Right ventricle myocardium superior (tissue), 1 donor: ENCODE results near the gene TMEM235. TPM values are rescaled to one million over a fixed set of nuclear protein-coding genes. Genes with fewer than 3 reads are reported as not detected.

ENCODE experiments used
- ATAC-seq: fragments of 200-7000 bp; cut with Tn5 transposase; one replicate; pipeline ENCODE4 v1.9.1; 2020; ENCODE audit warnings: mild to moderate bottlenecking; ENCODE audit not compliant: poor library complexity
- DNase-seq: peaks from one replicate; pipeline ENCODE4 v3.0.0-alpha.2; 2020
- intact Hi-C: fragments of 100-400 bp; cut with DNase I; formaldehyde crosslinking; loops from one replicate; pipeline ENCODE4 v1.11.2; 2022
- long read RNA-seq: library from polyadenylated mRNA; unstranded; transcript quantifications from one replicate; pipeline ENCODE4 v2.0.0, GENCODE V29; 2021
- total RNA-seq: library from RNA; stranded (reverse); fragmentation: NEBNext Ultra II Directional; extraction: Animal tissue kit (Norgen Biotek cat#: 25700); gene quantifications from one replicate; pipeline ENCODE4 v1.2.1, GENCODE V29; 2021
- donor health status: DM: no; HTN: yes; CAD: no; lungs with severe emphysema.

The TMEM235 gene
- not detected for total RNA-seq
- long read RNA-seq: 0 reads

GRCh38 chr17:78230996-78231935, at the start of gene TMEM235:
Gene TMEM235, plus strand, starts transcription at chr17:78231631. Its CDS starts 393 bp downstream, at chr17:78232024.
- no peak for DNase-seq
- ATAC-seq: no peak
- intact Hi-C loops: no loop called here

DNA sequence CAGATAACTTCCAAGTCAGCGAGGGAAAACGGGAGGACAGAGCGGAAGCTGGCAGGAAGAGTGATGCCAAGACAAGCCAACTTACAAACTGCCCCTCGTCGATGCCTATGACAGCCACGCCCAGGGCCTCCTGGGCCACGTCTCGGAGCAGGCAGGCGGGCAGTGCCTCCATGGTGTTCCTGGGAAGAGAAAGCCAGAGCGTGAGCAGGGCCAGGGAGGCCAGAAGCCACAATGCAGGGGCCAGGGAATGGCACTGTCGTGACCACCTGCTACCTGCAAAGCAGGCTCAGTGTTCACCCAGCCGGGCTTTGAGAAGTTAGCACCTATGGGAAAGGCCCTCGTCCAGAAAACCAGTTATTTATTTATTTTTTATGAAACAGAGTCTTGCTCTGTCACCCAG, 48.9 kb upstream of the TMEM235 start:
- ATAC-seq (no peak), DNase-seq (no peak)
- intact Hi-C loops: no loop called here

DNA sequence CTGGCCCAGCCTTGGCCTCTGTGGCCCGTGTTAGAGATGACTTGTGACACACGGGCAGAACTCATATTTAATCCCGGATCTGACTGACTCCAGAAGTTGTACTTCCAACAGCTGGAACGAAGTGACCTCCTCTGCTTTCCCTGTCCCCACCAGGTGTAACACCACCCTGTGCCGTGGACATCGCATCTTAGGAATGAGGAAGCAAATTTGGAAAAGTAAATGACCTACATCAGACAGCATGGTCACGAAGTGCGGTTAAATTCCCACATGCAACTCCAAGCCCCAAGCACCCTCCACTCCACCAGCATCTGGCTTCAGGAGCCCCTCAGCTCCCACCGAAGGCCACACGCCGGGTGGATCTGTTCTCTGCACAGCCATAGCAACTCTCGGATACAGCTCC, 47.5 kb upstream of the TMEM235 start:
- no peak for DNase-seq
- intact Hi-C loops: no loop called here

DNA sequence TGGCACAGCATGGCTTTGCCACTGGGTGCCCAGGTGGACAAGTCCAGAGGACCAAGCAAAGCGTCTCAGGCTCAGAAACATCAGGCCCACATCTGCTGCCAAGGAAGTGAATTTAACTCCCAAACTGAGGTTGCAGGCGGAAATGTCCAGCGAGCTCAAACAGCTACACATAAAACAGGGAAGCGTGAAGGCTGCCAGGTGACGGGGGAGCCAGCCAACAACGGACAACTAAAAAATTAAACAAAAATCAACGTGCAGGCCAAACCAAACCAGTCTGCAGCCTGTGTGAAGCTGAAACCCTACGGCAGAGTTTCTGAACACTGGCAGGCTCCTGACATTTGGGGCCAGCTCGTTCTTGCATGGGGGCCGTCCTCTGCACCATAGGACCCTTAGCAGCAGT, 47.1 kb upstream of the TMEM235 start:
- ATAC-seq (no peak), DNase-seq (no peak)
- intact Hi-C loops: no loop called here

More for the DNA sequence above, 47.5 kb upstream of the TMEM235 start:
- ATAC-seq: no peak

- intact Hi-C loops: no loop called here
- no peak for DNase-seq
Observed at GRCh38 chr17:78184868-78185267, 46.6 kb upstream of the TMEM235 start.

DNA sequence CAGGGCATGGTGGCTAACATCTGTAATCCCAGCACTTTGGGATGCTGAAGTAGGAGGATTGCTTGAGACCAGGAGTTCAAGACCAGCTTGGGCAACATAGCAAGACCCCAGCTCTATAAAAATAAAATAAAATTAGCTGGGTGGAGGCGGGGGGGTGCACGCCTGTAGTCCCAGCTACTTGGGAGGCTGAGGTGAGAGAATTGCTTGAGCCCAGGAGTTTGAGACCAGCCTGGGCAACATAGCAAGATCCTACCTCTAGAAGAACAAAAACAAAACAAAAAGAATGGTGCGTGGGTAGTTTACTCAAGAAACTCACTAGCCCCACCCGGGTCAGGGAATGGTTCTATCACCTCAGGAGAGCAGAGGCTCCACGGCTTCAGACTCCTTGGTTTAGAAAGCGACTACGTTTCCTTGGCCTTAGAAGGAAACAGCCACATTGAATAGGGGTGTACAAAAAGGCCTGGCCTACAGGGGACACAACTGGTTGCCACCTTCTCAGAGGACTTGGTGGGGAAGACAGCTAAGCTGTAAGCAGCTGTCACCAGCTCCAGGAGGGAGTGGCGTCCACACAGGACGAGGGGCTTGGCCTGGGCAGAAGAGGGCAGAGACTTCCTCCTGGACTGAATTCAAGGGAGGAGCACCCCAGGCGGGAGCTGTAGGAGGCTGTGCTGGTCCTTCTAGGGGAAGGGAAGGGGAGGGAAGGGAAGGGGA, 45.3 kb upstream of the TMEM235 start:
- ATAC-seq (peak; percentile 32), DNase-seq (peak; percentile 62)
- intact Hi-C loops: no loop called here

More at GRCh38 chr17:78184868-78185267, 46.6 kb upstream of the TMEM235 start:
- ATAC-seq: no peak

GRCh38 chr17:78186692-78187595, 44.5 kb upstream of the TMEM235 start, which contains the start of the genes AFMID and TK1:
Gene AFMID, plus strand, starts transcription at chr17:78187362. Its CDS starts 9 bp downstream, at chr17:78187371.
Gene TK1, minus strand, starts transcription at chr17:78187052. Its CDS starts 58 bp downstream, at chr17:78186994.
- ATAC-seq (peak; percentile 97), DNase-seq (peak; percentile 97)
- intact Hi-C loops: no loop called here

- intact Hi-C loops: no loop called here
- ATAC-seq: no peak
- DNase-seq: no peak
Observed at GRCh38 chr17:78196716-78197115, 34.7 kb upstream of the TMEM235 start.

DNA sequence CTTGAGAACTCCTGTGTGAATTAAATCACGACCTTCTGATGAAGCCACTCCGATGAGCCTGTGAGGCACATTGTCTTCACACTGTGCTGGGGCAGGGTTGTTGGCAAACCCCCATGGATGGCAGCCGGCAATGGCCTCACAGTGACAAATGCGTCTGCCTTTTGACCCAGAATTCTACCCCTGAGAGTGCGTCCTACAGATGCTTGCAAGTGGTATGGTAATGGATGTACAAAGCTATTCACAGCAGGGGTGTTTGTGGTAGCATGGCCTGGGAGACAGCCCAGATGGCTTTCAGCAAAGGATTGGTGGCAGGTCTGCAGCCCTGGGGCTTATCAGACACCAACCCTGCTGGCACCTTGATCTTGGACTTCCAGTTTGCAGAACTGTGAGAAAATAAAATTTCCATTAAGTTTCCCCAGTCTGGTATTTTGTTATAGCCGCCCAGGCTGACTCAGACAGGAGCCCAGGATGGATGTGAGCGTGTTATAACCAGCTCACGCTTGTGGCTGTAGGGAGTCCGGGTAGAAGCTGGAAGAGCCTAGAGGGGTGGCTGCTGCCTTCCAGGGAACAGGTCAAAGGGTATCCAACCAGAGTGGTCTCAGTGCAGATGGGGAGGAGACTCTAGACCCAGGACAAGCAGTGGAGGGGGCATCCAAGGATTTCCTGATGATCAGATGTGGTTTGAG, 34.1 kb upstream of the TMEM235 start:
- ATAC-seq (peak; percentile 73), DNase-seq (peak; percentile 50)
- intact Hi-C loops: no loop called here

DNA sequence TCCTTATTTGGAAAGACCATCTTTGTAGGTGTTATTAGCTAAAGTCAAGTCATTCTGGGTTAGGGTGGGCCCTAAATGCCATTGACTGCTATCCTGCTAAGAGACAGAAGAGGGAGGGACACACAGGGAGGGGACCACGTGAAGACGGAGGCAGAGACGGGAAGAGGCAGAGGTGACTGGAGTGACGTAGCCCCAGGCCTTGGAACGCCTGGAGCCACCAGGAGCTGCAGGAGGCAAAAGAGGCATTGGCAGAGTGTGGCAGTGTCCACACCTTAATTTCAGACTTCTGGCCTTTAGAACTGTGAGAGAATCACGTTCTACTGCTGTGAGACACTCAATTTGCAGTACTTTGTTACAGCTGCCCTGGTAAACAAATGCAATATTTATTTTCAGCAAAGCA, 31.0 kb upstream of the TMEM235 start:
- ATAC-seq: no peak
- intact Hi-C loops: no loop called here
- no peak for DNase-seq

DNA sequence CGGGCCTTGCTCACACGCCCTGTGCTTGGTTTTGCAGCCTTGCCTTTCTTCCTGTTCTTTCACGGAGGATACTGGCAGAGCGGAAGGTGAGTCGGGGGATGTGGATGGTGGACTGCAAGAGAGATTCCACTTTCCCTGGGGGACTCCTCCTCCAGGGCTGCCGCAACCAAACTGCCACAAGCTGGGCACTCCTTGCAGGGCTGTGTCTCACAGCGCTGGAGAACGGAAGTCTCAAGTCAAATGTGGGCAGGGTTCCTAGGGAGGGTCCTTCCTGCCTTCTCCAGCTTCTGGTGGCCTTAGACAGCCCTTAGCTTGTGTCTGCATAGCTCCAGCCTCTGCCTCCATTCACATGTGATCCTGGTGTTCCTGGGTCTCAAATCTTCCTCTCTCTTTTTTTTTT, 28.8 kb upstream of the TMEM235 start:
- intact Hi-C loops: no loop called here
- DNase-seq: no peak
- ATAC-seq: no peak

DNA sequence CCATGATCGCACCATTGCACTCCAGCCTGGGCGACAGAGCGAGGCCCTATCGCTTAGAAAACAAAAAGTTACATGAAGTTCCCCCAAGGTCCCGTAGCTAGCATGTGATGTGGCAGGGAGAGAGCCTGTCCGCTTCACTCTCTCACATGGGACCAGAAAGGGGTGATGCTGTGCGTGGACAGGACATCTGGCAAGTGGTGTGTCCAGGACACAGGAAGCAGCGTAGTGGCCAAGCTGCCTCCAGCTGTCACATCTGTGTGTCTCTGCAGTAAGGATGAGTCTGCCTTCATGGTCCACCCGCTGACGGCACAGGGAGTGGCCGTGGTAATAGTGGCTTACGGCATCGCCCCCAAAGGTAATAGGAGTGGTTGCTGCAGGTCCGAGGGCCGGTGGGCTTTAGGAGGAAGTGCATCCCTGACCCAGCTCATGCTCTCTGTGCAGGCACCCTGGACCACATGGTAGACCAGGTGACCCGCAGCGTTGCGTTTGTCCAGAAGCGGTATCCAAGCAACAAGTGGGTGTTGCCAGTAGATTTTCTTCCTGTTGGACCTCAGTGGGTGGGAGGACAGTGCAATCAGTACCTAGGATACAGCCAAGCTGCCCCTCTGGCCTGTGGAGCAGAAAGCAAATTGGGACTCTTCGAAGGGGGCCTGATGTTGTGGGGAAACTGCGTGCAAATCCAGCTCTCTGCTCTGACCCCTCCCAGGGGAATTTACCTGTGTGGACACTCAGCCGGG, 26.9 kb upstream of the TMEM235 start:
- intact Hi-C loops: no loop called here
- ATAC-seq (no peak), DNase-seq (no peak)

DNA sequence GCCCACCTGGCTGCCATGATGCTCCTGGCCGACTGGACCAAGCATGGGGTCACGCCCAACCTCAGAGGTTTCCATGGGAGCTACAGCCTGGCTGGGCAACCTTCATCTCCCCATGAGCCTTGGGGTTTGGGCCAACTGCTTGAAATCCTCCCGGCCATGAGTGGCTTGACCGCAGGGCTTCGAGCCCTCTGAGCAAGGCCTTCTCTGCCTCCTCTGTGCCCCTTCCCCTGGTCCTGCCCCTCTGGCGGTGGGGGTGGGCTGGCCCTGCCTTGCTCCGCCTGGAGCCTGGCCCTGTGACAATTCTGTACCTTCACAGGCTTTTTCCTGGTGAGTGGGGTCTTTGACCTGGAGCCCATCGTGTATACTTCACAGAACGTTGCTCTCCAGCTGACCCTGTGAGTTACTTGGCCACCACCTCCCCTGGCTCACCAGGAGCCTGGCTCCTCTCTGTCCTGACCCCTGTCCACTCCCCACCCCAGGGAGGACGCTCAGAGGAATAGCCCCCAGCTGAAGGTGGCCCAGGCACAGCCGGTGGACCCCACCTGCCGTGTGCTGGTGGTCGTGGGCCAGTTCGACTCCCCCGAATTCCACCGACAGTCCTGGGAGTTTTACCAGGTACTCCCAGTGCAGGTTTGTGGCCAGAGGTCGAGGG, 26.2 kb upstream of the TMEM235 start:
- no peak for ATAC-seq
- intact Hi-C loops: no loop called here
- no peak for DNase-seq

DNA sequence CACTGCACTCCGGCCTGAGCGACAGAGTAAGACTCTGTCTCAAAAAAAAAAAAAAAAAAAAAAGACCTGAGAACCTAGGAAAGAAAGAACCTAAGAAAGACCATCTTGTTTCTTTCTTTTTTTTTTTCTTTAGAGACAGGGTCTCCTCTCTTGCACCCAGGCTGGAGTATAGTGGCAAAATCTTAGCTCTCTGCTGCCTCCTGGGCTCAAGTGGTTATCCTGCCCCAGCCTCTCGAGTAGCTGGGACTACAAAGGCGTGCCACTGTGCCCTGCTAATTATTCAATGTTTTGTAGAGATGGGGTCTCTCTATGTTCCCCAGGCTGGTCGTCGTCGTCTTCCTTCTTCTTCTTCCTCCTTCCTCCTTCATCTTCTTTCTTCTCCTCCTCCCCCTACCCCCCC, 25.1 kb upstream of the TMEM235 start:
- DNase-seq (no peak), ATAC-seq (no peak)
- intact Hi-C loops: no loop called here

- DNase-seq (no peak), ATAC-seq (no peak)
- intact Hi-C loops: no loop called here
Observed at GRCh38 chr17:78208486-78208885, 22.9 kb upstream of the TMEM235 start.

- intact Hi-C loops: no loop called here
- ATAC-seq (no peak), DNase-seq (no peak)
Observed at GRCh38 chr17:78210111-78210510, 21.3 kb upstream of the TMEM235 start.

- intact Hi-C loops: no loop called here
- no peak for DNase-seq
Observed at GRCh38 chr17:78211032-78211431, 20.4 kb upstream of the TMEM235 start.

More at GRCh38 chr17:78211032-78211431, 20.4 kb upstream of the TMEM235 start:
- ATAC-seq: no peak
